GM19025 (cell line): ENCODE measurements around the gene TSPAN7.

Experiments used
- ATAC-seq: cut with Tn5 transposase; IDR thresholded peaks from one replicate; pipeline ENCODE4 v1.9.1; 2021; ENCODE audit warnings: mild to moderate bottlenecking, low read depth, moderate library complexity; ENCODE audit not compliant: unreplicated experiment

Gene TSPAN7

GRCh38 chrX:38583181-38583580 is 21.8 kb downstream of the TSPAN7 start:
- no peak for ATAC-seq

GRCh38 chrX:38594434-38594833 is 33.1 kb downstream of the TSPAN7 start:
- ATAC-seq = no peak

- no peak for ATAC-seq
Measured at GRCh38 chrX:38595801-38596200, 34.5 kb downstream of the TSPAN7 start.

- no peak for ATAC-seq
Measured at GRCh38 chrX:38596939-38597338, 35.6 kb downstream of the TSPAN7 start.

- no peak for ATAC-seq
Measured at GRCh38 chrX:38599796-38600755, 38.7 kb downstream of the TSPAN7 start.

- no peak for ATAC-seq
Measured at GRCh38 chrX:38601866-38602265, 40.5 kb downstream of the TSPAN7 start.

GRCh38 chrX:38606821-38607220 is 45.5 kb downstream of the TSPAN7 start:
- no peak for ATAC-seq

GRCh38 chrX:38607976-38608375 is 46.6 kb downstream of the TSPAN7 start:
- no peak for ATAC-seq

GRCh38 chrX:38610849-38611248 is 49.5 kb downstream of the TSPAN7 start:
- no peak for ATAC-seq

- ATAC-seq = no peak
Measured at GRCh38 chrX:38612281-38612680, 50.9 kb downstream of the TSPAN7 start.

- no peak for ATAC-seq
Measured at GRCh38 chrX:38614485-38614884, 53.1 kb downstream of the TSPAN7 start.

- ATAC-seq = no peak
Measured at GRCh38 chrX:38616904-38617303, 55.6 kb downstream of the TSPAN7 start.

GRCh38 chrX:38618180-38618579 is 56.8 kb downstream of the TSPAN7 start:
- no peak for ATAC-seq

- no peak for ATAC-seq
Measured at GRCh38 chrX:38620623-38621022, 59.3 kb downstream of the TSPAN7 start.

GRCh38 chrX:38626296-38626695 is 65.0 kb downstream of the TSPAN7 start:
- no peak for ATAC-seq

GRCh38 chrX:38627683-38628082 is 66.3 kb downstream of the TSPAN7 start:
- no peak for ATAC-seq

GRCh38 chrX:38628587-38628986 is 67.2 kb downstream of the TSPAN7 start:
- no peak for ATAC-seq

GRCh38 chrX:38632516-38632915 is 71.2 kb downstream of the TSPAN7 start:
- ATAC-seq = no peak

- ATAC-seq = no peak
Measured at GRCh38 chrX:38634665-38635064, 73.3 kb downstream of the TSPAN7 start.

- ATAC-seq = no peak
Measured at GRCh38 chrX:38636949-38637819, 75.8 kb downstream of the TSPAN7 start.

GRCh38 chrX:38638952-38639529 is 77.7 kb downstream of the TSPAN7 start:
- ATAC-seq = no peak
